ENCODE data around the gene NKTR. TPM values are rescaled to one million over a fixed set of nuclear protein-coding genes. Genes with fewer than 3 reads are reported as not detected.

Gene NKTR
- total and polyA plus RNA-seq, 9 of the 15 experiments (the other 6 are each of a cell fraction or from before 2014, with no cell fraction given): 19.7 to 123 (median 92.6) TPM

- TF ChIP-seq REST (IDR thresholded peaks at IDR 0.05; ENCODE audit: borderline replicate concordance): peak; percentile 60; the same call in 1 of the 2 replicates
- no peak for TF ChIP-seq REST (CRISPR knock-in tag; IDR thresholded peaks at IDR 0.05; ENCODE audit: low read depth)
- TF ChIP-seq POLR2H (tag; IDR thresholded peaks at IDR 0.05; ENCODE audit: low read depth): no peak
- TF ChIP-seq RAD21 (CRISPR knock-in tag; conservative IDR thresholded peaks at IDR 0.05 in 1 of 2, IDR thresholded peaks at IDR 0.05 in 1 of 2): peak; percentile 53 to 83
- TF ChIP-seq CTBP1 (IDR thresholded peaks at IDR 0.05; ENCODE audit: borderline replicate concordance): 0 out of 2 replicates have a peak, but pooled peaks have one; percentile 26
- TF ChIP-seq CTCF (IDR thresholded peaks at IDR 0.05 in 2 of 3, conservative IDR thresholded peaks at IDR 0.05 in 1 of 3; ENCODE audit: insufficient read depth in 2 of 3, low read depth in 1 of 3, low read length in 3 of 3): peak; percentile 84 to 88 (median 86)
- peak; percentile 64 for TF ChIP-seq CREM (IDR thresholded peaks at IDR 0.05; ENCODE audit: low read depth)
- peak in 1 of 2 experiments; percentile 90; a peak in 2 of 4 replicates for TF ChIP-seq MAZ (CRISPR knock-in tag; conservative IDR thresholded peaks at IDR 0.05 in 1 of 2, IDR thresholded peaks at IDR 0.05 in 1 of 2)
These were observed 28.2 kb upstream of the NKTR start (continued) for GRCh38 chr3:42572278-42572677.

Measured in K562 (cell line).